Prostate gland (tissue), 2 donors: ENCODE measurements around the gene BIRC2.

Experiments used
- CTCF ChIP-seq, 4 experiments: fragments of 200-600 bp in 2 of 4; fragments of 450-650 bp in 2 of 4; sonication (generic) in 2 of 4; IDR thresholded peaks; 1 replicate in 3 of 4; 2 replicates in 1 of 4; pipeline ENCODE4 v1.5.1; 2016 to 2019; ENCODE audit warnings: antibody characterized with exemption in 4 of 4, mild to moderate bottlenecking in 2 of 4, moderate library complexity in 2 of 4
- POLR2A ChIP-seq: fragments of 450-650 bp; IDR thresholded peaks from one replicate; pipeline ENCODE4 v1.6.1; 2016; ENCODE audit warnings: antibody characterized with exemption, mild to moderate bottlenecking

- TF ChIP-seq CTCF (IDR thresholded peaks at IDR 0.05) (no peak), POLR2A (no peak)
Measured at GRCh38 chr11:102359372-102359771, 12.4 kb downstream of the BIRC2 start.
